H9 (cell line): ENCODE measurements around the gene ALDH3A2. TPM values are rescaled to one million over a fixed set of nuclear protein-coding genes. Genes with fewer than 3 reads are reported as not detected.

ENCODE experiments used
- DNase-seq: peaks from one replicate; pipeline ENCODE4 v3.0.0-alpha.2; 2017
- H2AFZ ChIP-seq: one replicate; pipeline ENCODE4 v1.6.1; 2013; ENCODE audit warnings: mild to moderate bottlenecking, low read length, control low read depth, moderate library complexity
- H2AK5ac ChIP-seq: 2 replicates; pipeline ENCODE4 v1.6.1; 2013; ENCODE audit warnings: low read length, control low read depth, mixed read lengths; ENCODE audit not compliant: insufficient read length
- H2BK120ac ChIP-seq: one replicate; pipeline ENCODE4 v1.6.1; 2013; ENCODE audit warnings: low read depth, mild to moderate bottlenecking, low read length, control low read depth, inconsistent platforms; ENCODE audit not compliant: poor library complexity, severe bottlenecking
- H2BK12ac ChIP-seq: 2 replicates; pipeline ENCODE4 v1.6.1; 2013; ENCODE audit warnings: low read length, control low read depth, mixed read lengths, low read depth; ENCODE audit not compliant: insufficient read length
- H2BK15ac ChIP-seq: 2 replicates; pipeline ENCODE4 v1.6.1; 2013; ENCODE audit warnings: low read depth, low read length, control low read depth
- H2BK20ac ChIP-seq: one replicate; pipeline ENCODE4 v1.6.1; 2013; ENCODE audit warnings: low read depth, mild to moderate bottlenecking, low read length, control low read depth, inconsistent platforms; ENCODE audit not compliant: poor library complexity, severe bottlenecking
- H2BK5ac ChIP-seq: 2 replicates; pipeline ENCODE4 v1.6.1; 2013; ENCODE audit warnings: low read length, control low read depth, mixed read lengths; ENCODE audit not compliant: insufficient read length
- H3K14ac ChIP-seq: 2 replicates; pipeline ENCODE4 v1.6.1; 2013; ENCODE audit warnings: low read length, control low read depth; ENCODE audit not compliant: insufficient read depth
- H3K18ac ChIP-seq: 2 replicates; pipeline ENCODE4 v1.6.1; 2013; ENCODE audit warnings: low read depth, mild to moderate bottlenecking, mixed read lengths, low read length, control low read depth; ENCODE audit not compliant: insufficient read length
- H3K23ac ChIP-seq: 2 replicates; pipeline ENCODE4 v1.6.1; 2013; ENCODE audit warnings: low read length, control low read depth, mixed read lengths, low read depth; ENCODE audit not compliant: insufficient read length
- H3K23me2 ChIP-seq: 2 replicates; pipeline ENCODE4 v1.6.1; 2013; ENCODE audit warnings: low read depth, mild to moderate bottlenecking, mixed read lengths, low read length, control low read depth; ENCODE audit not compliant: insufficient read length, poor library complexity, severe bottlenecking
- H3K27ac ChIP-seq: 2 replicates; pipeline ENCODE4 v1.5.1; 2013; ENCODE audit warnings: low read length, control low read depth, mixed read lengths, low read depth; ENCODE audit not compliant: insufficient read length
- H3K27me3 ChIP-seq: 2 replicates; pipeline ENCODE4 v1.6.1; 2013; ENCODE audit warnings: low read length, control low read depth, inconsistent platforms; ENCODE audit not compliant: insufficient read depth
- H3K4ac ChIP-seq: 2 replicates; pipeline ENCODE4 v1.6.1; 2013; ENCODE audit warnings: low read depth, mild to moderate bottlenecking, control low read depth, inconsistent platforms, low read length, moderate library complexity
- H3K4me1 ChIP-seq: 2 replicates; pipeline ENCODE4 v1.6.1; 2013; ENCODE audit warnings: low read length, control low read depth, inconsistent platforms; ENCODE audit not compliant: insufficient read depth
- H3K4me2 ChIP-seq: 2 replicates; pipeline ENCODE4 v1.6.1; 2013; ENCODE audit warnings: low read length, control low read depth, mixed read lengths; ENCODE audit not compliant: insufficient read length, insufficient read depth
- H3K56ac ChIP-seq: 2 replicates; pipeline ENCODE4 v1.6.1; 2013; ENCODE audit warnings: low read depth, mild to moderate bottlenecking, mixed read lengths, low read length, control low read depth; ENCODE audit not compliant: insufficient read length
- H3K79me1 ChIP-seq: 2 replicates; pipeline ENCODE4 v1.6.1; 2013; ENCODE audit warnings: low read depth, mild to moderate bottlenecking, moderate library complexity, low read length, control low read depth, inconsistent platforms; ENCODE audit not compliant: insufficient read depth, poor library complexity, severe bottlenecking
- H3K79me2 ChIP-seq: 2 replicates; pipeline ENCODE4 v1.6.1; 2013; ENCODE audit warnings: low read length, control low read depth, inconsistent platforms; ENCODE audit not compliant: insufficient read depth
- H3K9ac ChIP-seq: 2 replicates; pipeline ENCODE4 v1.6.1; 2013; ENCODE audit warnings: low read length, control low read depth, mixed read lengths; ENCODE audit not compliant: insufficient read length; ENCODE audit errors: extremely low read depth
- H3K9me3 ChIP-seq: one replicate; pipeline ENCODE4 v1.6.1; 2013; ENCODE audit warnings: low read depth, low read length, inconsistent platforms; ENCODE audit not compliant: control insufficient read depth
- H3T11ph ChIP-seq: one replicate; pipeline ENCODE4 v1.6.1; 2013; ENCODE audit warnings: mild to moderate bottlenecking, low read length, control low read depth, inconsistent platforms
- H4K20me1 ChIP-seq: one replicate; pipeline ENCODE4 v1.6.1; 2013; ENCODE audit not compliant: control insufficient read depth, insufficient read length, insufficient read depth
- H4K5ac ChIP-seq: 2 replicates; pipeline ENCODE4 v1.6.1; 2013; ENCODE audit warnings: low read depth, mild to moderate bottlenecking, mixed read lengths, low read length, control low read depth; ENCODE audit not compliant: insufficient read length
- H4K8ac ChIP-seq: replicated peaks from 2 replicates; pipeline ENCODE4 v1.6.1; 2013; ENCODE audit warnings: low read length, control low read depth, mixed read lengths, low read depth; ENCODE audit not compliant: insufficient read length
- H4K91ac ChIP-seq: 2 replicates; pipeline ENCODE4 v1.6.1; 2013; ENCODE audit warnings: low read depth, mild to moderate bottlenecking, moderate library complexity, mixed read lengths, low read length, control low read depth; ENCODE audit not compliant: insufficient read length
- H3K27ac Mint-ChIP-seq, 3 experiments: 2 replicates in 2 of 3; 3 replicates in 1 of 3; pipeline ENCODE4 v1.8.0; 2020 to 2021; ENCODE audit warnings: mixed read lengths in 3 of 3, mild to moderate bottlenecking in 1 of 3, moderate library complexity in 1 of 3
- H3K27me3 Mint-ChIP-seq: 2 replicates; pipeline ENCODE4 v1.8.0; 2021; ENCODE audit warnings: low read depth, mild to moderate bottlenecking, moderate library complexity, mixed read lengths
- H3K36me3 Mint-ChIP-seq, 3 experiments: 2 replicates in 2 of 3; 3 replicates in 1 of 3; pipeline ENCODE4 v1.8.0; 2020 to 2021; ENCODE audit warnings: low read depth in 3 of 3, mixed read lengths in 3 of 3; ENCODE audit not compliant: insufficient read depth in 1 of 3
- H3K4me1 Mint-ChIP-seq, 2 experiments: 2 replicates each; pipeline ENCODE4 v1.8.0; 2020; ENCODE audit warnings: mixed read lengths in 2 of 2
- H3K4me3 Mint-ChIP-seq, 2 experiments: 2 replicates in 1 of 2; 3 replicates in 1 of 2; pipeline ENCODE4 v1.8.0; 2020 to 2021; ENCODE audit warnings: mild to moderate bottlenecking in 2 of 2, mixed read lengths in 2 of 2, moderate library complexity in 1 of 2
- H3K9me3 Mint-ChIP-seq, 2 experiments: 2 replicates in 1 of 2; 3 replicates in 1 of 2; pipeline ENCODE4 v1.8.0; 2020; ENCODE audit warnings: mild to moderate bottlenecking in 2 of 2, mixed read lengths in 2 of 2, moderate library complexity in 1 of 2
- WGBS: extraction: QIAGEN DNeasy Blood & Tissue Kit; methylation state at CpG from one replicate; pipeline ENCODE4 v1.1.7; 2013; ENCODE audit warnings: missing lambda C conversion rate, low lambda C conversion rate, mixed read lengths; ENCODE audit not compliant: insufficient read length; ENCODE audit errors: extremely low coverage; 5-methylcytosine and 5-hydroxymethylcytosine counted together
- total RNA-seq: library from RNA; stranded (reverse); gene quantifications from 2 replicates; pipeline ENCODE4 v1.2.1, GENCODE V29; 2021
- TF ChIP-seq, protein P1 (sequence below): fragments of 200-600 bp; sonication (generic); conservative IDR thresholded peaks from 3 replicates; pipeline ENCODE4 v1.8.0; 2021; ENCODE audit warnings: antibody characterized with exemption, mild to moderate bottlenecking

Gene ALDH3A2
- total RNA-seq, 1 experiment from 2014 or later: 100 TPM

DNA sequence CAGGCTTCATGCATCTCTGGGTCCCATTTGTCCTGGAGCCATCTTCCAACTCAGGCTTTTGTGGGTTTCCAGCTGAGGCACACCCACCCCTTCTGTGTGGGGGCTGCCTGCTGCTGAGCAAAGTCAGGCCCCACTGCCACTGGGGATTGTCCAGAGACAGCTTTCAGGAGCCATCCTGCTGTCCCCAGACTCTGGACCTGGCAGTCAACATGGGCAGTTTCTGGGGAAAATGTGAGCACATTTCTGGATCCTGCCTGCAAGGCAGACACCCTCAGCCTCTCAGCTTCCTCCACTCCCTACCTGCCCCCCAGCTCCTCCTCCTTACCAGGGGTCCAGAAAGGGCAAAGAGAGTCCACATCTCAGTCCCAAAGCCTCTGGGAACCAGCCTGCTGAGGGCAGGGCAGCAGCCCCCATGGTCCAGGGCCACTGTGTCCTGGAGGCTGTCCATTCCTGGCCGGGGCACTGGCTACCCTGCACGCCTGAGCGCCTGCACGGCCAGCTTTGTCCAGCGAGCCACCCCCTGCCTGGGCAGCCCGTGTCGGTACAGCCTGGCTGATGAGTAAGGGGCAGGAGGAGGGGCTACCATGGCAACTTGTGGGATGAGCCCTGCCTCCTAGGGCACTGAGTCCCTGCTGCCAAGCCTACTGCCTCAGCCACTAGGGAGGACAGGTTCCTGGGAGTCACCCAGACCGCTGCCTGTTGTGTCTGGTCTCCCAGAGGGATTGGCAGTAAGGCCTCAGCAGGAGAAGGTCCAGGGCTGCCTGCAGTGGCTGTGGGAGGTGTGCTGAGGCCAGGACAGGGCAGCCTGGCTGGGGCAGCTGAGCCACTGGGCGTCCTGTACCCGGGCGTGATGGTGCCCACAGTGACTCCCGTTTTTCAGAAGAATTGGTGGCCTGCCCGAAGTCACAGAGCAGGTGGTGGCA lies 67.8 kb downstream of the ALDH3A2 start, which contains the start of gene SLC47A2:
Gene SLC47A2, minus strand, starts transcription at position 477 of the 923 bp plus-strand sequence. Its CDS starts 29 bp downstream, at position 448.
- no CpG with 5 or more reads among the region's 13 CpGs for WGBS
- Histone ChIP-seq H2BK20ac (no peak within 1 kb of the TSS), H3T11ph (no peak within 1 kb of the TSS), H3K27me3 (no peaks in the 10 kb centered on the region), H3K4me1 (no peaks in the 10 kb centered on the region), H2BK12ac (no peak within 1 kb of the TSS), H3K23ac (no peak within 1 kb of the TSS), H2AK5ac (no peak within 1 kb of the TSS), H2BK120ac (no peak within 1 kb of the TSS), H4K20me1 (no peaks in the 10 kb centered on the region), H3K14ac (no peak within 1 kb of the TSS; the same call in 1 of the 2 replicates), H3K23me2 (no peaks in the 10 kb centered on the region), H3K4ac (no peak within 1 kb of the TSS), H4K91ac (no peak within 1 kb of the TSS), H3K18ac (no peak within 1 kb of the TSS), H4K8ac (no peak within 1 kb of the TSS), H2BK15ac (no peak within 1 kb of the TSS), H4K5ac (no peak within 1 kb of the TSS), H3K9me3 (no peaks in the 10 kb centered on the region), H2AFZ (no peak within 1 kb of the TSS), H3K79me2 (no peaks in the 10 kb centered on the region), H3K9ac (no peak within 1 kb of the TSS), H3K27ac (no peak within 1 kb of the TSS), H2BK5ac (no peak within 1 kb of the TSS), H3K4me2 (no peak within 1 kb of the TSS), H3K79me1 (no peaks in the 10 kb centered on the region), H3K56ac (no peak within 1 kb of the TSS)
- no peaks in the 10 kb centered on the region for H3K9me3 Mint-ChIP-seq
- no peaks in the 10 kb centered on the region for H3K36me3 Mint-ChIP-seq
- H3K4me1 Mint-ChIP-seq: peaks cover 17 to 26% of the 10 kb centered on the region in 2 experiments
- H3K27me3 Mint-ChIP-seq: no peaks in the 10 kb centered on the region
- TF ChIP-seq, protein P1, sequence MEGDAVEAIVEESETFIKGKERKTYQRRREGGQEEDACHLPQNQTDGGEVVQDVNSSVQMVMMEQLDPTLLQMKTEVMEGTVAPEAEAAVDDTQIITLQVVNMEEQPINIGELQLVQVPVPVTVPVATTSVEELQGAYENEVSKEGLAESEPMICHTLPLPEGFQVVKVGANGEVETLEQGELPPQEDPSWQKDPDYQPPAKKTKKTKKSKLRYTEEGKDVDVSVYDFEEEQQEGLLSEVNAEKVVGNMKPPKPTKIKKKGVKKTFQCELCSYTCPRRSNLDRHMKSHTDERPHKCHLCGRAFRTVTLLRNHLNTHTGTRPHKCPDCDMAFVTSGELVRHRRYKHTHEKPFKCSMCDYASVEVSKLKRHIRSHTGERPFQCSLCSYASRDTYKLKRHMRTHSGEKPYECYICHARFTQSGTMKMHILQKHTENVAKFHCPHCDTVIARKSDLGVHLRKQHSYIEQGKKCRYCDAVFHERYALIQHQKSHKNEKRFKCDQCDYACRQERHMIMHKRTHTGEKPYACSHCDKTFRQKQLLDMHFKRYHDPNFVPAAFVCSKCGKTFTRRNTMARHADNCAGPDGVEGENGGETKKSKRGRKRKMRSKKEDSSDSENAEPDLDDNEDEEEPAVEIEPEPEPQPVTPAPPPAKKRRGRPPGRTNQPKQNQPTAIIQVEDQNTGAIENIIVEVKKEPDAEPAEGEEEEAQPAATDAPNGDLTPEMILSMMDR: no peak
- no peak for DNase-seq
- no peak within 1 kb of the TSS; a peak in 1 of 5 replicates for H3K4me3 Mint-ChIP-seq
- H3K27ac Mint-ChIP-seq: no peak within 1 kb of the TSS
